Stomach (tissue), 9 donors: ENCODE data around the gene KIR2DL3. TPM values are rescaled to one million over a fixed set of nuclear protein-coding genes. Genes with fewer than 3 reads are reported as not detected.
"Not testable (repeated sequence)": the region's sequence is repeated elsewhere in the genome, so short reads cannot be mapped to it uniquely, and the experiment has no call there.

Experiments used
- DNase-seq, 2 donors: peaks; one replicate each; pipeline versions ENCODE4 v3.0.0 to v3.0.0-alpha.2; 2013 to 2019
- H3K27ac ChIP-seq, 5 donors: fragments of 200-600 bp in 4 of 5; sonication (generic) in 4 of 5; one replicate each; pipeline ENCODE4 v1.5.1; 2013 to 2019; ENCODE audit warnings: mild to moderate bottlenecking in 1 of 5, moderate library complexity in 1 of 5
- H3K27me3 ChIP-seq, 3 donors: fragments of 200-600 bp; sonication (generic); one replicate each; pipeline ENCODE4 v1.5.1; 2017 to 2019; ENCODE audit warnings: mixed run types in 1 of 3
- H3K36me3 ChIP-seq, 4 donors: fragments of 200-600 bp; sonication (generic); 1 replicate in 3 of 4; 2 replicates in 1 of 4; pipeline ENCODE4 v1.5.1; 2016 to 2019
- H3K4me1 ChIP-seq, 4 donors: fragments of 200-600 bp; sonication (generic); one replicate each; pipeline ENCODE4 v1.5.1; 2016 to 2019
- H3K4me3 ChIP-seq, 4 donors: fragments of 200-600 bp; sonication (generic) in 3 of 4; one replicate each; pipeline ENCODE4 v1.5.1; 2016 to 2019; ENCODE audit warnings: mild to moderate bottlenecking in 1 of 4
- H3K9me3 ChIP-seq, 4 donors: fragments of 200-600 bp; sonication (generic); one replicate each; pipeline ENCODE4 v1.5.1; 2016 to 2019
- WGBS, 5 donors: extraction: QIAGEN DNeasy Blood & Tissue Kit in 3 of 5; methylation state at CpG; one replicate each; pipeline versions ENCODE4 v1.1.5 to v1.1.7; 2013 to 2018; 5-methylcytosine and 5-hydroxymethylcytosine counted together
- intact Hi-C: fragments of 100-400 bp; cut with DNase I; formaldehyde crosslinking; loops from one replicate; pipeline ENCODE4 v1.15.1; 2023; ENCODE audit warnings: low total_unique reads
- polyA plus RNA-seq, 3 donors: library from polyadenylated mRNA; stranded (reverse); fragments of 200-250 nt; gene quantifications; one replicate each; pipeline ENCODE4 v1.2.3, GENCODE V29; 2013
- total RNA-seq, 5 donors: library from RNA; depleted of rRNA; stranded (reverse); fragments of >200 nt; gene quantifications; one replicate each; pipeline versions ENCODE4 v1.1.0 to v1.2.3, GENCODE V29; 2014 to 2016
- donor health status: healthy with polysubstance abuse.
- donor health status: Bipolar disorder and iron deficiency.
- donor health status: healthy.

KIR2DL3 gene
- total and polyA plus RNA-seq, 8 donors = not detected

- H3K4me1 ChIP-seq, H3K36me3 ChIP-seq, H3K4me3 ChIP-seq, DNase-seq, H3K27ac ChIP-seq, intact Hi-C loops, H3K27me3 ChIP-seq: not testable (repeated sequence)
- 52 to 72% (median 66%) methylated on average over 7 to 8 of the region's 8 CpGs for WGBS, 5 donors
- peaks cover 0 to 12% (median 6%) of the 10 kb centered on the region in 4 donors for H3K9me3 ChIP-seq
These were observed 25.9 kb downstream of the KIR2DL3 start for GRCh38 chr19:54764219-54764618.

DNA sequence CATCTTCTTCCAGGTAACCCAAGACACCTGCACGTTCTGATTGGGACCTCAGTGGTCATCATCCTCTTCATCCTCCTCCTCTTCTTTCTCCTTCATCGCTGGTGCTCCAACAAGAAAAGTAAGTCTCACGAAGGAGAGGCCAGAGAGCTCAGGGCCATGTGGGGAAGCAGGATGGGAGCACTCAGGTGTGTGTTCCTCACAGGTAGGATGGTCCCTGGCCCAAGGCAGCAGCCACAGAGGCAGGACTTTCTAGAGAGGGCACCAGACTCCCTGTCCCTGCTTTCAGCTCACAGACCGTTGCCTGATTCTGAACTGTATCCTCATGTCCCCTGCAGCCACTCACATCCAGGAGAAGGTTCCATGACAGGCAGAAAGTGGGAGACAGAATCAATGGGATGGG is 28.2 kb downstream of the KIR2DL3 start:
- DNase-seq, H3K36me3 ChIP-seq, H3K4me1 ChIP-seq, H3K27me3 ChIP-seq, H3K27ac ChIP-seq, H3K4me3 ChIP-seq, intact Hi-C loops: not testable (repeated sequence)
- 63 to 77% (median 71%) methylated on average over 3 to 4 of the region's 4 CpGs for WGBS, 5 donors
- peaks cover 0 to 12% (median 6%) of the 10 kb centered on the region in 4 donors for H3K9me3 ChIP-seq

DNA sequence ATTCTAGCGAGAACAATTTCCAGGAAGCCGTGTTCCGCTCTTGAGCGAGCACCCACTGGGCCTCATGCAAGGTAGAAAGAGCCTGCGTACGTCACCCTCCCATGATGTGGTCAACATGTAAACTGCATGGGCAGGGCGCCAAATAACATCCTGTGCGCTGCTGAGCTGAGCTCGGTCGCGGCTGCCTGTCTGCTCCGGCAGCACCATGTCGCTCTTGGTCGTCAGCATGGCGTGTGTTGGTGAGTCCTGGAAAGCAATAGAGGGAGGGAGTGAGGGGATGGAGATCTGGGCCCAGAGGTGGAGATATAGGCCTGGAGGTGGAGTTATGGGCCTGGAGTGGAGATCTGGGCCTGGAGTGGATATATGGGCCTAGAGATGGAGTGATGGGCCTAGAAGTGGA is 31.3 kb downstream of the KIR2DL3 start, which contains the start of gene KIR2DL1:
Gene KIR2DL1, plus strand, starts transcription at position 148 of the 400 bp plus-strand sequence. Its CDS starts 58 bp downstream, at position 206.
- H3K27me3 ChIP-seq, H3K27ac ChIP-seq, H3K4me1 ChIP-seq, H3K36me3 ChIP-seq, DNase-seq, H3K4me3 ChIP-seq, intact Hi-C loops: not testable (repeated sequence)
- H3K9me3 ChIP-seq = peaks cover 0 to 12% (median 6%) of the 10 kb centered on the region in 4 donors
- WGBS, 5 donors = 87 to 94% (median 93%) methylated on average over 8 to 15 of the region's 15 CpGs

DNA sequence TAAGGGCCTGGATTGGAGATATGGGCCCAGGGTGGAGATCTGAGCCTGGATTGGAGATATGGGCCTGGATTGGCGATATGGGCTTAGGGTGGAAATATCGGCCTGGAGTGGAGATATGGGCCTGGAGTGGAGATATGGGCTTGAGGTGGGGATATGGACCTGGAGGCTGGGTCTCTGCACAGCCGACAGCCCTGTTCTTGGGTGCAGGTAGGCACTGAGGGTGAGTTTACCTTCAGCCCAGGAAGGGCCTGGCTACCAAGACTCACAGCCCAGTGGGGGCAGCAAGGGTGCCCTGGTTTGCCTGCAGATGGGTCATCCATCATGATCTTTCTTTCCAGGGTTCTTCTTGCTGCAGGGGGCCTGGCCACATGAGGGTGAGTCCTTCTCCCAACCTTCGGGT is 32.2 kb downstream of the KIR2DL3 start:
- intact Hi-C loops, H3K4me3 ChIP-seq, DNase-seq, H3K27ac ChIP-seq, H3K9me3 ChIP-seq, H3K36me3 ChIP-seq, H3K27me3 ChIP-seq, H3K4me1 ChIP-seq: not testable (repeated sequence)
- WGBS, 5 donors = 68 to 86% (median 83%) methylated on average over 3 to 4 of the region's 4 CpGs

GRCh38 chr19:54771018-54771960 is 33.0 kb downstream of the KIR2DL3 start:
- WGBS, 5 donors = 70 to 82% (median 78%) methylated on average over 11 to 15 of the region's 15 CpGs

GRCh38 chr19:54772666-54773065 is 34.4 kb downstream of the KIR2DL3 start:
- WGBS, 5 donors = 31 to 63% (median 43%) methylated on average over 2 of the region's 2 CpGs
- H3K27me3 ChIP-seq, H3K4me3 ChIP-seq, H3K4me1 ChIP-seq, H3K9me3 ChIP-seq, DNase-seq, H3K27ac ChIP-seq, intact Hi-C loops, H3K36me3 ChIP-seq: not testable (repeated sequence)

More at GRCh38 chr19:54771018-54771960, 33.0 kb downstream of the KIR2DL3 start:
- DNase-seq, H3K27ac ChIP-seq, H3K27me3 ChIP-seq, H3K4me3 ChIP-seq, H3K36me3 ChIP-seq, intact Hi-C loops, H3K4me1 ChIP-seq, H3K9me3 ChIP-seq: not testable (repeated sequence)

- H3K27me3 ChIP-seq, H3K4me1 ChIP-seq, H3K36me3 ChIP-seq, H3K9me3 ChIP-seq, H3K4me3 ChIP-seq, H3K27ac ChIP-seq, DNase-seq: not testable (repeated sequence)
- intact Hi-C loops = loop anchor here (5.0 kb wide), 1 partner anchor 72 kb away; no protein-coding TSS in a partner anchor
- 67 to 80% (median 79%) methylated on average over 12 of the region's 12 CpGs for WGBS, 5 donors
These were observed 36.9 kb downstream of the KIR2DL3 start for GRCh38 chr19:54775095-54775815.

DNA sequence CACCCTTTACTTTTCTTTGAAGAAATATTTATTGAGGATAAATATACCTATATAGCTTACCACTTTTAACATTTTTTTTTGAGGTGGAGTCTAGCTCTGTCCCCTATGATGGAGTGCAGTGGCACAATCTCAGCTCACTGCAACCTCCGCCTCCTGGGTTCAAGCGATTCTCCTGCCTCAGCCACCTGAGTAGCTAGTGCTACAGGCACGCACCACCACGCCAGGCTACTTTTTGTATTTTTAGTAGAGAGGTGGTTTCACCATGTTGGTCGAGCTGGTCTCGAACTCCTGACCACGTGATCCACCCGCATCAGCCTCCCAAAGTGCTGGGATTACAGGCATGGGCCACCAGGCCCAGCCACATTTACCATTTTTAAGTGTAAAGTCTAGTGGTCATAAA is 37.5 kb downstream of the KIR2DL3 start:
- not testable (repeated sequence) for DNase-seq, H3K27me3 ChIP-seq, H3K27ac ChIP-seq, H3K4me1 ChIP-seq, H3K9me3 ChIP-seq, H3K36me3 ChIP-seq, H3K4me3 ChIP-seq
- 64 to 85% (median 71%) methylated on average over 8 of the region's 8 CpGs for WGBS, 5 donors
- intact Hi-C loops = loop anchor here (5.0 kb wide), 1 partner anchor 71 kb away; no protein-coding TSS in a partner anchor

GRCh38 chr19:54777851-54778250 is 39.5 kb downstream of the KIR2DL3 start:
- H3K9me3 ChIP-seq, H3K4me3 ChIP-seq, DNase-seq, H3K27ac ChIP-seq, H3K36me3 ChIP-seq, H3K27me3 ChIP-seq, H3K4me1 ChIP-seq: not testable (repeated sequence)
- WGBS, 5 donors = 31 to 77% (median 55%) methylated on average over 2 to 4 of the region's 4 CpGs
- intact Hi-C loops = loop anchor here (5.0 kb wide), 1 partner anchor 69 kb away; no protein-coding TSS in a partner anchor

DNA sequence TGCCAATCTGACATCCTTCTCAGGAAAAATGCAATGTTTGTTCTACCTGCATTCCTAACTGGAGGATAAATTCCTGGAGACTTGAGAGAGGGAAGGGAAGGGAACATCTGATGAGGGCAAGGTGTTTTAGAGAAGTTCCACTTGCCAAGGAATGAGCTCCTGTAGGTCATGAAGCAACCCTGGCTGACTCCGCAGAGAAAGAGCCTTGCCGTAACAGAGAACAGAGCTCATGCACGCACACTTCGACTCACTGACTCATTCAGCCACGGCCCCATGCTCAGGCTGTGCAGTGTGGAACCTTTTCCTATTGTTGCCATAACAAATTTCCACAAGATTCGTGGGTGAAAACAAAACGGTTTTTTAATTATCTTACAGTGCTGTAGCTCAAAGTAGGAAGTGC is 40.6 kb downstream of the KIR2DL3 start:
- not testable (repeated sequence) for H3K4me3 ChIP-seq, H3K27ac ChIP-seq, H3K36me3 ChIP-seq, H3K9me3 ChIP-seq, H3K4me1 ChIP-seq, H3K27me3 ChIP-seq, DNase-seq
- 56 to 79% (median 65%) methylated on average over 7 of the region's 7 CpGs for WGBS, 5 donors
- intact Hi-C loops = loop anchor here (5.0 kb wide), 1 partner anchor 68 kb away; no protein-coding TSS in a partner anchor

- 53 to 85% (median 77%) methylated on average over 4 of the region's 4 CpGs for WGBS, 5 donors
- H3K36me3 ChIP-seq, DNase-seq, H3K27ac ChIP-seq, H3K4me3 ChIP-seq, H3K4me1 ChIP-seq, H3K9me3 ChIP-seq, H3K27me3 ChIP-seq, intact Hi-C loops: not testable (repeated sequence)
These were observed 44.6 kb downstream of the KIR2DL3 start for GRCh38 chr19:54782916-54783315.
